Keratinocyte (primary cell): ENCODE results near the gene SRA1.

Source experiments
- EZH2 ChIP-seq: IDR thresholded peaks from one replicate; pipeline ENCODE4 v1.6.1; 2012; ENCODE audit warnings: inconsistent platforms, mild to moderate bottlenecking, low read length, moderate library complexity
- TF ChIP-seq, protein P1 (sequence below), 3 experiments: IDR thresholded peaks in 1 of 3; conservative IDR thresholded peaks in 1 of 3; optimal IDR thresholded peaks in 1 of 3; 2 replicates in 2 of 3; 3 replicates in 1 of 3; pipeline versions ENCODE3 to v1.5.1; 2011; ENCODE audit warnings: low read length in 3 of 3, mild to moderate bottlenecking in 3 of 3, moderate library complexity in 2 of 3, control low read depth in 1 of 3, inconsistent platforms in 1 of 3; ENCODE audit not compliant: insufficient read depth in 2 of 3; ENCODE audit errors: extremely low read depth in 1 of 3

- TF ChIP-seq, protein P1, sequence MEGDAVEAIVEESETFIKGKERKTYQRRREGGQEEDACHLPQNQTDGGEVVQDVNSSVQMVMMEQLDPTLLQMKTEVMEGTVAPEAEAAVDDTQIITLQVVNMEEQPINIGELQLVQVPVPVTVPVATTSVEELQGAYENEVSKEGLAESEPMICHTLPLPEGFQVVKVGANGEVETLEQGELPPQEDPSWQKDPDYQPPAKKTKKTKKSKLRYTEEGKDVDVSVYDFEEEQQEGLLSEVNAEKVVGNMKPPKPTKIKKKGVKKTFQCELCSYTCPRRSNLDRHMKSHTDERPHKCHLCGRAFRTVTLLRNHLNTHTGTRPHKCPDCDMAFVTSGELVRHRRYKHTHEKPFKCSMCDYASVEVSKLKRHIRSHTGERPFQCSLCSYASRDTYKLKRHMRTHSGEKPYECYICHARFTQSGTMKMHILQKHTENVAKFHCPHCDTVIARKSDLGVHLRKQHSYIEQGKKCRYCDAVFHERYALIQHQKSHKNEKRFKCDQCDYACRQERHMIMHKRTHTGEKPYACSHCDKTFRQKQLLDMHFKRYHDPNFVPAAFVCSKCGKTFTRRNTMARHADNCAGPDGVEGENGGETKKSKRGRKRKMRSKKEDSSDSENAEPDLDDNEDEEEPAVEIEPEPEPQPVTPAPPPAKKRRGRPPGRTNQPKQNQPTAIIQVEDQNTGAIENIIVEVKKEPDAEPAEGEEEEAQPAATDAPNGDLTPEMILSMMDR (optimal IDR thresholded peaks at IDR 0.05 in 1 of 3, IDR thresholded peaks at IDR 0.05 in 1 of 3, conservative IDR thresholded peaks at IDR 0.05 in 1 of 3; ENCODE audit: extremely low read depth in 1 of 3, insufficient read depth in 2 of 3, low read length in 3 of 3): no peak
- TF ChIP-seq EZH2: no peak
Observed at GRCh38 chr5:140568443-140569063, 11.3 kb upstream of the SRA1 start.
